HCT116 (cell line): Measurements from ENCODE around the gene GTPBP2. TPM values are rescaled to one million over a fixed set of nuclear protein-coding genes. Genes with fewer than 3 reads are reported as not detected.

ENCODE experiments used
- ATAC-seq: fragments of 200-7000 bp; cut with Tn5 transposase; 2 replicates; pipeline ENCODE4 v1.9.1; 2020; ENCODE audit warnings: mild to moderate bottlenecking, moderate library complexity
- BruUV-seq: library from RNA; stranded (reverse); fragments of 400-500 nt; replicated peaks from 2 replicates; lab custom pipeline; 2021; lab: Mats Ljungman, UMichigan
- CTCF ChIA-PET: fragments of 300-600 bp; sonication (Branson Sonifier 250); formaldehyde crosslinking; loops from one replicate; lab custom pipeline; 2021; ENCODE audit warnings: antibody characterized with exemption; lab: Charles Lee
- POLR2A ChIA-PET: fragments of 300-600, 350-600 bp; sonication (Branson Sonifier 250); formaldehyde crosslinking; loops from one replicate; lab custom pipeline; 2021; ENCODE audit warnings: antibody characterized with exemption; lab: Charles Lee
- RAD21 ChIA-PET, 2 experiments: fragments of 300-600 bp; sonication (Branson Sonifier 250); formaldehyde crosslinking; loops; one replicate each; lab custom pipeline; 2023; ENCODE audit warnings: low total read pairs in 2 of 2; ENCODE audit not compliant: uncharacterized antibody in 2 of 2, unreplicated experiment in 2 of 2, low non-redundant PET in 1 of 2; lab: Charles Lee
- DNase-seq: peaks from one replicate; pipeline ENCODE4 v3.0.0-alpha.2; 2010; ENCODE audit warnings: low read depth, low spot score
- H2AFZ ChIP-seq: fragments of 200-600 bp; shearing (Covaris generic), sonication (generic); 2 replicates; pipeline ENCODE4 v1.6.1; 2017; ENCODE audit warnings: low read depth, mixed run types, mixed read lengths, antibody characterized with exemption, low read length; ENCODE audit not compliant: poor library complexity, severe bottlenecking
- H3K27ac ChIP-seq: 2 replicates; pipeline ENCODE4 v1.5.1; 2012; ENCODE audit warnings: low read depth, low read length
- H3K27me3 ChIP-seq: fragments of 200-600 bp; sonication (generic); 2 replicates; pipeline ENCODE4 v1.6.1; 2016; ENCODE audit warnings: mixed run types, low read length, mixed read lengths; ENCODE audit not compliant: insufficient read depth
- H3K36me3 ChIP-seq, 2 experiments: fragments of 200-500 bp in 1 of 2; fragments of 200-600 bp in 1 of 2; sonication (Bioruptor generic) in 1 of 2; sonication (generic) in 1 of 2; 2 replicates each; pipeline versions ENCODE4 v1.5.1 to v1.6.1; 2014 to 2016; ENCODE audit warnings: low read length in 2 of 2, inconsistent platforms in 1 of 2, mixed read lengths in 1 of 2, mixed run types in 1 of 2; ENCODE audit not compliant: insufficient read depth in 2 of 2, control insufficient read depth in 1 of 2
- H3K4me1 ChIP-seq, 2 experiments: fragments of 200-600 bp in 1 of 2; sonication (generic) in 1 of 2; 2 replicates each; pipeline versions ENCODE4 v1.5.1 to v1.6.1; 2012 to 2017; ENCODE audit warnings: low read length in 2 of 2, inconsistent platforms in 1 of 2, mild to moderate bottlenecking in 1 of 2, mixed read lengths in 1 of 2, mixed run types in 1 of 2, moderate library complexity in 1 of 2; ENCODE audit not compliant: insufficient read depth in 2 of 2, control insufficient read depth in 1 of 2
- H3K4me2 ChIP-seq: fragments of 200-600 bp; sonication (generic); 2 replicates; pipeline ENCODE4 v1.6.1; 2017; ENCODE audit warnings: mixed run types, low read length, mixed read lengths
- H3K4me3 ChIP-seq, 2 experiments: fragments of 200-600 bp in 1 of 2; sonication (generic) in 1 of 2; replicated peaks in 1 of 2; 2 replicates each; pipeline ENCODE4 v1.5.1; 2011 to 2016; ENCODE audit warnings: low read length in 2 of 2, control low read depth in 1 of 2, low read depth in 1 of 2, mild to moderate bottlenecking in 1 of 2, mixed read lengths in 1 of 2, mixed run types in 1 of 2
- H3K79me2 ChIP-seq: fragments of 200-600 bp; sonication (generic); 2 replicates; pipeline ENCODE4 v1.6.1; 2017; ENCODE audit warnings: mild to moderate bottlenecking, mixed run types, low read length, moderate library complexity, mixed read lengths; ENCODE audit not compliant: insufficient read depth
- H3K9ac ChIP-seq: fragments of 200-600 bp; sonication (generic); 2 replicates; pipeline ENCODE4 v1.6.1; 2016; ENCODE audit warnings: low read length, mixed read lengths
- H3K9me2 ChIP-seq: fragments of 200-600 bp; sonication (generic), shearing (Covaris generic); 2 replicates; pipeline ENCODE4 v1.6.1; 2017; ENCODE audit warnings: mixed run types, mild to moderate bottlenecking, moderate library complexity; ENCODE audit not compliant: insufficient read depth
- H3K9me3 ChIP-seq, 2 experiments: fragments of 200-500 bp in 1 of 2; fragments of 200-600 bp in 1 of 2; sonication (Bioruptor generic) in 1 of 2; sonication (generic) in 1 of 2; 2 replicates each; pipeline ENCODE4 v1.6.1; 2014 to 2017; ENCODE audit warnings: low read length in 2 of 2, mixed read lengths in 2 of 2, inconsistent platforms in 1 of 2, low read depth in 1 of 2, mild to moderate bottlenecking in 1 of 2, mixed run types in 1 of 2, moderate library complexity in 1 of 2; ENCODE audit not compliant: control insufficient read depth in 1 of 2, insufficient read depth in 1 of 2
- H4K20me1 ChIP-seq: fragments of 200-600 bp; sonication (generic), shearing (Covaris generic); 2 replicates; pipeline ENCODE4 v1.6.1; 2017; ENCODE audit warnings: mixed run types, mild to moderate bottlenecking, moderate library complexity; ENCODE audit not compliant: insufficient read depth
- ELF1 ChIP-seq: IDR thresholded peaks from 2 replicates; pipeline ENCODE4 v1.6.1; 2012; ENCODE audit warnings: low read depth, borderline replicate concordance
- EZH2 ChIP-seq: fragments of 200-600 bp; sonication (generic); IDR thresholded peaks from 2 replicates; pipeline ENCODE4 v1.6.1; 2017; ENCODE audit warnings: antibody characterized with exemption, mixed run types
- EZH2phosphoT487 ChIP-seq: fragments of 200-600 bp; IDR thresholded peaks from 2 replicates; pipeline ENCODE4 v1.6.1; 2018; ENCODE audit warnings: antibody characterized with exemption, borderline replicate concordance
- JUND ChIP-seq: IDR thresholded peaks from 2 replicates; pipeline ENCODE4 v1.6.1; 2012
- POLR2AphosphoS5 ChIP-seq: IDR thresholded peaks from 2 replicates; pipeline ENCODE4 v1.6.1; 2011; ENCODE audit warnings: mild to moderate bottlenecking, low read depth, low read length, moderate library complexity
- RAD21 ChIP-seq: IDR thresholded peaks from 2 replicates; pipeline ENCODE4 v1.6.1; 2012; ENCODE audit warnings: low read depth, mild to moderate bottlenecking
- SIN3A ChIP-seq: IDR thresholded peaks from 2 replicates; pipeline ENCODE4 v1.6.1; 2012; ENCODE audit warnings: low read depth
- TCF7L2 ChIP-seq: IDR thresholded peaks from 2 replicates; pipeline ENCODE4 v1.7.0; 2011; ENCODE audit warnings: borderline replicate concordance, inconsistent platforms; ENCODE audit not compliant: insufficient read depth, insufficient read length; ENCODE audit errors: extremely low read depth
- ZFX ChIP-seq: fragments of 450-650 bp; IDR thresholded peaks from 2 replicates; pipeline ENCODE4 v1.6.1; 2017
- ZNF274 ChIP-seq: fragments of 200-500 bp; sonication (Bioruptor generic); IDR thresholded peaks from 2 replicates; pipeline ENCODE4 v1.6.1; 2014; ENCODE audit warnings: mild to moderate bottlenecking, low read depth, low read length, inconsistent platforms
- intact Hi-C: fragments of 100-400 bp; cut with micrococcal nuclease; formaldehyde crosslinking; loops from 2 replicates; pipeline ENCODE4 v1.10.0; 2022
- total RNA-seq: library from RNA; stranded (reverse); gene quantifications from one replicate; pipeline ENCODE4 v1.2.1, GENCODE V29; 2021; ENCODE audit not compliant: unreplicated experiment
- TF ChIP-seq, protein P1 (sequence below): IDR thresholded peaks from 2 replicates; pipeline ENCODE4 v1.6.1; 2011; ENCODE audit warnings: mild to moderate bottlenecking, low read length, moderate library complexity; ENCODE audit not compliant: insufficient replicate concordance; ENCODE audit errors: extremely low read depth
- TF ChIP-seq, protein P2 (sequence below): IDR thresholded peaks from 2 replicates; pipeline ENCODE4 v1.6.1; 2012
- TF ChIP-seq, protein P3 (sequence below): IDR thresholded peaks from 2 replicates; pipeline ENCODE4 v1.6.1; 2012; ENCODE audit warnings: low read depth

Gene GTPBP2
- total RNA-seq, 1 experiment from 2014 or later: 98.0 TPM

DNA sequence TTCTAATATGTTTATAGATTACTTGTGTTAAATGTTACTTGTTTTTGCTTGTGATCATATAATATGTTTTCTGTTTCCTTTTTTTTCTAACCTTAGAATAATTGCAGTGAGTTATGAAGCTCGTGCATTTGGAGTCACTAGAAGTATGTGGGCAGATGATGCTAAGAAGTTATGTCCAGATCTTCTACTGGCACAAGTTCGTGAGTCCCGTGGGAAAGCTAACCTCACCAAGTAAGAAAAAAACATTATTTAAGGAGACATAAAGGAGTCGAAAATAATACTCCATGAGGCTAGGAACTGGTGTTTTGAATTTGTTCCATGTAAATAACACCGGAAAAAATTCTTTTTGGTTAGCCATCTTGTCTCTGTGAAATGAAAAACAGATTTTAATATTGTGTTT, 46.2 kb downstream of the GTPBP2 start (continued):
- TF ChIP-seq, protein P1, sequence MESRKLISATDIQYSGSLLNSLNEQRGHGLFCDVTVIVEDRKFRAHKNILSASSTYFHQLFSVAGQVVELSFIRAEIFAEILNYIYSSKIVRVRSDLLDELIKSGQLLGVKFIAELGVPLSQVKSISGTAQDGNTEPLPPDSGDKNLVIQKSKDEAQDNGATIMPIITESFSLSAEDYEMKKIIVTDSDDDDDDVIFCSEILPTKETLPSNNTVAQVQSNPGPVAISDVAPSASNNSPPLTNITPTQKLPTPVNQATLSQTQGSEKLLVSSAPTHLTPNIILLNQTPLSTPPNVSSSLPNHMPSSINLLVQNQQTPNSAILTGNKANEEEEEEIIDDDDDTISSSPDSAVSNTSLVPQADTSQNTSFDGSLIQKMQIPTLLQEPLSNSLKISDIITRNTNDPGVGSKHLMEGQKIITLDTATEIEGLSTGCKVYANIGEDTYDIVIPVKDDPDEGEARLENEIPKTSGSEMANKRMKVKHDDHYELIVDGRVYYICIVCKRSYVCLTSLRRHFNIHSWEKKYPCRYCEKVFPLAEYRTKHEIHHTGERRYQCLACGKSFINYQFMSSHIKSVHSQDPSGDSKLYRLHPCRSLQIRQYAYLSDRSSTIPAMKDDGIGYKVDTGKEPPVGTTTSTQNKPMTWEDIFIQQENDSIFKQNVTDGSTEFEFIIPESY: no peak
- no peak for TF ChIP-seq ELF1

DNA sequence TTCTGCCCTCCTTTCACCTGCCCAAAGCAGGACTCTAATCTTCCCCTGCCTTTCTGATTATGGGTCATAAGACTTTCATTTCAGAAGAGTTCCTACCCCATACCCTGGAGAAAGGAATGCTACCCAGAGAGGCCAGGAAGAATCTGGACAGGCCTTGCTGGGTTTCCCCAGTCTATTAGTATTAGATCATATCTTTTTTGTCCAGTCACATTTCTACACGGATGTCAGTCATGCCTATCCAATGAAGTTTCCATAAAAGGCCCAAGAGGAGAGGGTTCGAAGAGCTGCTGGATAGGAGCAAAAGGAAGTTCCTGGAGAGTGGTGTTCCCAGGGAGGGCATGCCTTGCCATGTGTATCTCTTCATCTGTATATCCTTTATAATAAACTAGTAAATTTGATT, 49.9 kb downstream of the GTPBP2 start:
- no peak overlapping the region for H3K4me3 ChIP-seq
- H3K4me1 ChIP-seq: peaks cover 8 to 15% of the 10 kb centered on the region in 2 experiments; a peak in 3 of 4 replicates
- peaks cover 62% of the 10 kb centered on the region for H3K79me2 ChIP-seq
- ChIA-PET POLR2A (no interaction called here), RAD21 (no interaction called here), CTCF (no interaction called here)
- H3K9ac ChIP-seq: no peak overlapping the region
- no peaks in the 10 kb centered on the region for H3K9me2 ChIP-seq
- TF ChIP-seq POLR2AphosphoS5 (no peak), JUND (no peak), RAD21 (no peak)
- TF ChIP-seq, protein P2, sequence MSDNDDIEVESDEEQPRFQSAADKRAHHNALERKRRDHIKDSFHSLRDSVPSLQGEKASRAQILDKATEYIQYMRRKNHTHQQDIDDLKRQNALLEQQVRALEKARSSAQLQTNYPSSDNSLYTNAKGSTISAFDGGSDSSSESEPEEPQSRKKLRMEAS: no peak
- H3K4me2 ChIP-seq: no peak overlapping the region
- peaks cover 17 to 18% of the 10 kb centered on the region in 2 experiments for H3K36me3 ChIP-seq
- H2AFZ ChIP-seq: no peak overlapping the region
- H3K27me3 ChIP-seq: no peaks in the 10 kb centered on the region
- no peaks in the 10 kb centered on the region for H3K9me3 ChIP-seq
- BruUV-seq: no TSS peak
- H3K27ac ChIP-seq: no peak overlapping the region
- DNase-seq (no peak), ATAC-seq (no peak)
- no peaks in the 10 kb centered on the region for H4K20me1 ChIP-seq
- intact Hi-C loops: no loop called here

DNA sequence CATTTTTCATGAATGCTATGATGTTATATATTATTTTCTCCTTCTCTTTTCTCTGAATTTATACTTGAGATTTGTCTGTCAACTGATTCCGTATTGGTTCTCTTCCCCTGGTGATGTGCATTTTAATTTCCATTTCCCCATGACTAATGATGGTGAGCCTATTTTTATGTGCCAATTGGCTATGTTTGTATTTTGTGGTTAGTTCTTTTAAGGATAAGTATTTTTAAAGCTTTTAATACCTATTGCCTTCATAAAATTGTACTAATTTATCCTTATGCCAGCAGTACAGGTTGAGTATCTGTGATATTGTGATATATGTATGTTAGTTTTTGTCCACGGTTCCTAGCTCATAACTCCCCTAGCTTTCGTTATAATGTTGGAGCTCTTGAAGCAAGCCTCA, 50.3 kb downstream of the GTPBP2 start:
- peaks cover 66% of the 10 kb centered on the region for H3K79me2 ChIP-seq
- TF ChIP-seq EZH2phosphoT487 (no peak), SIN3A (no peak), RAD21 (no peak), TCF7L2 (no peak), ELF1 (no peak), ZNF274 (no peak), EZH2 (no peak), ZFX (no peak), JUND (no peak)
- TF ChIP-seq, protein P2: no peak
- TF ChIP-seq, protein P3, sequence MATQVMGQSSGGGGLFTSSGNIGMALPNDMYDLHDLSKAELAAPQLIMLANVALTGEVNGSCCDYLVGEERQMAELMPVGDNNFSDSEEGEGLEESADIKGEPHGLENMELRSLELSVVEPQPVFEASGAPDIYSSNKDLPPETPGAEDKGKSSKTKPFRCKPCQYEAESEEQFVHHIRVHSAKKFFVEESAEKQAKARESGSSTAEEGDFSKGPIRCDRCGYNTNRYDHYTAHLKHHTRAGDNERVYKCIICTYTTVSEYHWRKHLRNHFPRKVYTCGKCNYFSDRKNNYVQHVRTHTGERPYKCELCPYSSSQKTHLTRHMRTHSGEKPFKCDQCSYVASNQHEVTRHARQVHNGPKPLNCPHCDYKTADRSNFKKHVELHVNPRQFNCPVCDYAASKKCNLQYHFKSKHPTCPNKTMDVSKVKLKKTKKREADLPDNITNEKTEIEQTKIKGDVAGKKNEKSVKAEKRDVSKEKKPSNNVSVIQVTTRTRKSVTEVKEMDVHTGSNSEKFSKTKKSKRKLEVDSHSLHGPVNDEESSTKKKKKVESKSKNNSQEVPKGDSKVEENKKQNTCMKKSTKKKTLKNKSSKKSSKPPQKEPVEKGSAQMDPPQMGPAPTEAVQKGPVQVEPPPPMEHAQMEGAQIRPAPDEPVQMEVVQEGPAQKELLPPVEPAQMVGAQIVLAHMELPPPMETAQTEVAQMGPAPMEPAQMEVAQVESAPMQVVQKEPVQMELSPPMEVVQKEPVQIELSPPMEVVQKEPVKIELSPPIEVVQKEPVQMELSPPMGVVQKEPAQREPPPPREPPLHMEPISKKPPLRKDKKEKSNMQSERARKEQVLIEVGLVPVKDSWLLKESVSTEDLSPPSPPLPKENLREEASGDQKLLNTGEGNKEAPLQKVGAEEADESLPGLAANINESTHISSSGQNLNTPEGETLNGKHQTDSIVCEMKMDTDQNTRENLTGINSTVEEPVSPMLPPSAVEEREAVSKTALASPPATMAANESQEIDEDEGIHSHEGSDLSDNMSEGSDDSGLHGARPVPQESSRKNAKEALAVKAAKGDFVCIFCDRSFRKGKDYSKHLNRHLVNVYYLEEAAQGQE: no peak
- DNase-seq: no peak
- H3K9me3 ChIP-seq: no peaks in the 10 kb centered on the region
- intact Hi-C loops: no loop called here
- CTCF ChIA-PET: no interaction called here
- POLR2A ChIA-PET: no interaction called here
- no peaks in the 10 kb centered on the region for H3K9me2 ChIP-seq
- H3K4me2 ChIP-seq: no peak overlapping the region
- H3K27me3 ChIP-seq: no peaks in the 10 kb centered on the region
- H3K4me1 ChIP-seq: peaks cover 8 to 15% of the 10 kb centered on the region in 2 experiments; a peak in 3 of 4 replicates
- BruUV-seq: no TSS peak
- H3K27ac ChIP-seq: no peak overlapping the region
- no peak overlapping the region for H3K4me3 ChIP-seq
- no peaks in the 10 kb centered on the region for H4K20me1 ChIP-seq
- H2AFZ ChIP-seq: no peak overlapping the region
- ATAC-seq: no peak
- peaks cover 12 to 14% of the 10 kb centered on the region in 2 experiments for H3K36me3 ChIP-seq
- RAD21 ChIA-PET: no interaction called here
- no peak overlapping the region for H3K9ac ChIP-seq
